Body of pancreas (tissue), 4 donors: ENCODE data around the gene EFR3B. TPM values are rescaled to one million over a fixed set of nuclear protein-coding genes. Genes with fewer than 3 reads are reported as not detected.

Experiments used
- ATAC-seq: fragments of 150-250 bp; one replicate; pipeline ENCODE4 v1.9.1; 2016
- DNase-seq, 4 donors: peaks; one replicate each; pipeline ENCODE4 v3.0.0-alpha.2; 2019
- H3K27ac ChIP-seq, 4 donors: fragments of 200-600 bp; sonication (generic); 1 replicate in 3 of 4; 2 replicates in 1 of 4; pipeline versions ENCODE4 v1.5.1 to v1.6.1; 2016 to 2019; ENCODE audit warnings: mild to moderate bottlenecking in 1 of 4, mixed read lengths in 1 of 4, moderate library complexity in 1 of 4
- H3K27me3 ChIP-seq, 2 donors: fragments of 200-600 bp; sonication (generic); one replicate each; pipeline ENCODE4 v1.6.0; 2016; ENCODE audit warnings: mild to moderate bottlenecking in 1 of 2
- H3K36me3 ChIP-seq, 2 donors: fragments of 200-600 bp; sonication (generic); replicated peaks in 1 of 2; 2 replicates each; pipeline ENCODE4 v1.5.1; 2016; ENCODE audit warnings: low read depth in 2 of 2; ENCODE audit not compliant: insufficient read depth in 1 of 2
- H3K4me1 ChIP-seq: fragments of 200-600 bp; sonication (generic); one replicate; pipeline ENCODE4 v1.6.0; 2016
- H3K4me3 ChIP-seq, 2 donors: fragments of 200-600 bp; sonication (generic); 1 replicate in 1 of 2; 2 replicates in 1 of 2; pipeline ENCODE4 v1.5.1; 2016 to 2019
- H3K9me3 ChIP-seq, 3 donors: fragments of 200-600 bp; sonication (generic); 1 replicate in 2 of 3; 2 replicates in 1 of 3; pipeline ENCODE4 v1.5.1; 2016
- POLR2A ChIP-seq, 3 donors: fragments of 450-650 bp; IDR thresholded peaks; one replicate each; pipeline ENCODE4 v1.6.1; 2016; ENCODE audit warnings: antibody characterized with exemption in 3 of 3, mild to moderate bottlenecking in 2 of 3
- WGBS, 2 donors: methylation state at CpG; one replicate each; pipeline ENCODE4 v1.1.5; 2017; 5-methylcytosine and 5-hydroxymethylcytosine counted together
- intact Hi-C: fragments of 100-400 bp; cut with DNase I; formaldehyde crosslinking; loops from one replicate; pipeline ENCODE4 v1.15.1; 2023
- total RNA-seq, 2 donors: library from RNA; depleted of rRNA; stranded (reverse); fragments of >200 nt; gene quantifications; one replicate each; pipeline ENCODE4 v1.1.0, GENCODE V29; 2016
- TF ChIP-seq, protein P1 (sequence below), 7 experiments: fragments of 450-650 bp in 4 of 7; fragments of 200-600 bp in 3 of 7; sonication (generic) in 3 of 7; IDR thresholded peaks; one replicate each; pipeline ENCODE4 v1.5.1; 2016 to 2019; ENCODE audit warnings: antibody characterized with exemption in 7 of 7

The EFR3B gene
- total RNA-seq, 2 donors from 2014 or later, result under 0.01 to 0.52 TPM

- no peak overlapping the region for H3K27ac ChIP-seq
- no peaks in the 10 kb centered on the region for H3K4me1 ChIP-seq
- ATAC-seq, result no peak
- WGBS, 2 donors, result 75 to 80% methylated on average over 9 of the region's 9 CpGs
- intact Hi-C loops, result no loop called here
- H3K4me3 ChIP-seq, result no peak overlapping the region
- H3K9me3 ChIP-seq, result no peaks in the 10 kb centered on the region
- DNase-seq, result no peak
- TF ChIP-seq, protein P1, sequence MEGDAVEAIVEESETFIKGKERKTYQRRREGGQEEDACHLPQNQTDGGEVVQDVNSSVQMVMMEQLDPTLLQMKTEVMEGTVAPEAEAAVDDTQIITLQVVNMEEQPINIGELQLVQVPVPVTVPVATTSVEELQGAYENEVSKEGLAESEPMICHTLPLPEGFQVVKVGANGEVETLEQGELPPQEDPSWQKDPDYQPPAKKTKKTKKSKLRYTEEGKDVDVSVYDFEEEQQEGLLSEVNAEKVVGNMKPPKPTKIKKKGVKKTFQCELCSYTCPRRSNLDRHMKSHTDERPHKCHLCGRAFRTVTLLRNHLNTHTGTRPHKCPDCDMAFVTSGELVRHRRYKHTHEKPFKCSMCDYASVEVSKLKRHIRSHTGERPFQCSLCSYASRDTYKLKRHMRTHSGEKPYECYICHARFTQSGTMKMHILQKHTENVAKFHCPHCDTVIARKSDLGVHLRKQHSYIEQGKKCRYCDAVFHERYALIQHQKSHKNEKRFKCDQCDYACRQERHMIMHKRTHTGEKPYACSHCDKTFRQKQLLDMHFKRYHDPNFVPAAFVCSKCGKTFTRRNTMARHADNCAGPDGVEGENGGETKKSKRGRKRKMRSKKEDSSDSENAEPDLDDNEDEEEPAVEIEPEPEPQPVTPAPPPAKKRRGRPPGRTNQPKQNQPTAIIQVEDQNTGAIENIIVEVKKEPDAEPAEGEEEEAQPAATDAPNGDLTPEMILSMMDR (IDR thresholded peaks at IDR 0.05), result no peak
- no peak for TF ChIP-seq POLR2A (IDR thresholded peaks at IDR 0.05)
- no peaks in the 10 kb centered on the region for H3K27me3 ChIP-seq
- H3K36me3 ChIP-seq, result no peaks in the 10 kb centered on the region
Observed at GRCh38 chr2:25109822-25110221, 67.9 kb downstream of the EFR3B start.

DNA sequence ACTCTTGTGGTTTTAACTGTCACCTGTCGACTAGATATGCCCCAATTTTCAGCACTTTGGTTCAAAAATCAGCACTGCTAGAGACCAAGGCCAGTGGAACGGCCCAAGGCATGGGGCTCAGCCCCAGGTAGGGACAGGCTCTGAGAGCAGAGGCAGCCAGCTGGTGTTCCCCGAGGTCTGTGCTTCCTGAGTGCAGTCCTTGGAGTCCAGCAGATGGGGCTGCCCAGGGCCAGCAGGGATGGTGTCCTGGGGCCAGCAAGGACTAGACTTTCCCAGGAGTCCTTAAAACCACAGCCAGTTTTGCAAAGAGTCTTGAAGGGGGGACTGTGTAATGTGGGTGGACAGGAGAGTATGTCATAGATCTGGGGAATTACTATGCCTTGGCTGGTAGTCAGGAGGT, 70.2 kb downstream of the EFR3B start:
- Histone ChIP-seq H3K27ac (no peak overlapping the region), H3K9me3 (no peaks in the 10 kb centered on the region), H3K4me1 (no peaks in the 10 kb centered on the region), H3K4me3 (no peak overlapping the region), H3K36me3 (no peaks in the 10 kb centered on the region), H3K27me3 (no peaks in the 10 kb centered on the region)
- TF ChIP-seq POLR2A (IDR thresholded peaks at IDR 0.05), result no peak
- TF ChIP-seq, protein P1 (IDR thresholded peaks at IDR 0.05), result no peak
- no peak for DNase-seq
- no peak for ATAC-seq
- WGBS, 2 donors, result 89 to 90% methylated on average over 2 to 3 of the region's 3 CpGs
- intact Hi-C loops, result no loop called here

- intact Hi-C loops, result no loop called here
- ATAC-seq (no peak), DNase-seq (no peak)
- 82 to 91% methylated on average over 9 of the region's 9 CpGs for WGBS, 2 donors
- H3K4me3 ChIP-seq, result no peak overlapping the region
- no peaks in the 10 kb centered on the region for H3K4me1 ChIP-seq
- no peak for TF ChIP-seq POLR2A (IDR thresholded peaks at IDR 0.05)
- TF ChIP-seq, protein P1 (IDR thresholded peaks at IDR 0.05), result no peak
- no peaks in the 10 kb centered on the region for H3K9me3 ChIP-seq
- no peaks in the 10 kb centered on the region for H3K27me3 ChIP-seq
- no peaks in the 10 kb centered on the region for H3K36me3 ChIP-seq
- no peak overlapping the region for H3K27ac ChIP-seq
Observed at GRCh38 chr2:25115249-25115883, 73.5 kb downstream of the EFR3B start.

GRCh38 chr2:25115902-25116301, 74.0 kb downstream of the EFR3B start:
- H3K9me3 ChIP-seq, result no peaks in the 10 kb centered on the region
- no peak for DNase-seq
- H3K4me3 ChIP-seq, result no peak overlapping the region
- WGBS, 2 donors, result 84 to 86% methylated on average over 3 to 4 of the region's 4 CpGs
- intact Hi-C loops, result no loop called here
- H3K27ac ChIP-seq, result no peak overlapping the region
- no peaks in the 10 kb centered on the region for H3K4me1 ChIP-seq
- H3K36me3 ChIP-seq, result no peaks in the 10 kb centered on the region
- no peaks in the 10 kb centered on the region for H3K27me3 ChIP-seq
- no peak for ATAC-seq
- TF ChIP-seq POLR2A (IDR thresholded peaks at IDR 0.05), result no peak
- TF ChIP-seq, protein P1 (IDR thresholded peaks at IDR 0.05), result no peak

GRCh38 chr2:25116956-25117355, 75.1 kb downstream of the EFR3B start:
- DNase-seq (no peak), ATAC-seq (no peak)
- H3K27ac ChIP-seq, result no peak overlapping the region
- H3K4me3 ChIP-seq, result no peak overlapping the region
- TF ChIP-seq POLR2A (IDR thresholded peaks at IDR 0.05), result no peak
- TF ChIP-seq, protein P1 (IDR thresholded peaks at IDR 0.05), result no peak
- H3K4me1 ChIP-seq, result no peaks in the 10 kb centered on the region
- WGBS, 2 donors, result 74 to 81% methylated on average over 8 to 13 of the region's 13 CpGs
- intact Hi-C loops, result no loop called here
- no peaks in the 10 kb centered on the region for H3K36me3 ChIP-seq
- H3K9me3 ChIP-seq, result no peaks in the 10 kb centered on the region
- no peaks in the 10 kb centered on the region for H3K27me3 ChIP-seq
